GM23338 (cell line): ENCODE data around the gene ARID4B. TPM values are rescaled to one million over a fixed set of nuclear protein-coding genes. Genes with fewer than 3 reads are reported as not detected.

ENCODE experiments used
- ATAC-seq: fragments of 200-7000 bp; cut with Tn5 transposase; 3 replicates; pipeline ENCODE4 v1.9.1; 2020
- DNase-seq: peaks from one replicate; pipeline ENCODE4 v3.0.0-alpha.2; 2015; ENCODE audit warnings: low spot score
- H2AFZ ChIP-seq: fragments of 200-600 bp; sonication (generic); 2 replicates; pipeline ENCODE4 v1.8.0; 2016; ENCODE audit warnings: antibody characterized with exemption, mild to moderate bottlenecking, moderate library complexity
- H3F3A ChIP-seq: fragments of 200-600 bp; sonication (generic); replicated peaks from 2 replicates; pipeline ENCODE4 v1.8.0; 2017; ENCODE audit warnings: antibody characterized with exemption, mixed run types, low read depth
- H3K27ac ChIP-seq: fragments of 200-600 bp; sonication (generic); 2 replicates; pipeline ENCODE4 v1.6.1; 2016; ENCODE audit warnings: low read depth
- H3K27me3 ChIP-seq: fragments of 200-600 bp; sonication (generic); 2 replicates; pipeline ENCODE4 v1.8.0; 2016; ENCODE audit warnings: mild to moderate bottlenecking, mixed run types, moderate library complexity; ENCODE audit not compliant: insufficient read depth
- H3K36me3 ChIP-seq: fragments of 200-600 bp; sonication (generic); 2 replicates; pipeline ENCODE4 v1.8.0; 2016; ENCODE audit warnings: mild to moderate bottlenecking; ENCODE audit not compliant: insufficient read depth
- H3K4me1 ChIP-seq: fragments of 200-600 bp; sonication (generic); 2 replicates; pipeline ENCODE4 v1.8.0; 2016; ENCODE audit warnings: mild to moderate bottlenecking, moderate library complexity; ENCODE audit not compliant: insufficient read depth
- H3K4me2 ChIP-seq: fragments of 200-600 bp; sonication (generic); 2 replicates; pipeline ENCODE4 v1.7.1; 2017; ENCODE audit warnings: mixed run types
- H3K4me3 ChIP-seq: fragments of 200-600 bp; sonication (generic); 2 replicates; pipeline ENCODE4 v1.6.1; 2016; ENCODE audit warnings: mixed run types
- H3K79me2 ChIP-seq: fragments of 200-600 bp; sonication (generic); replicated peaks from 2 replicates; pipeline ENCODE4 v1.8.0; 2017; ENCODE audit warnings: mild to moderate bottlenecking; ENCODE audit not compliant: insufficient read depth
- H3K9me2 ChIP-seq: fragments of 200-600 bp; sonication (generic); 2 replicates; pipeline ENCODE4 v1.8.0; 2017; ENCODE audit not compliant: insufficient read depth
- H4K20me1 ChIP-seq: fragments of 200-600 bp; sonication (generic); replicated peaks from 2 replicates; pipeline ENCODE4 v1.8.0; 2017; ENCODE audit warnings: mild to moderate bottlenecking; ENCODE audit not compliant: insufficient read depth
- H3K27ac Mint-ChIP-seq: 2 replicates; pipeline ENCODE4 v1.8.0; 2020; ENCODE audit warnings: inconsistent platforms, mild to moderate bottlenecking, moderate library complexity, mixed read lengths
- H3K27me3 Mint-ChIP-seq: 3 replicates; pipeline ENCODE4 v1.8.0; 2022; ENCODE audit warnings: low read depth, mild to moderate bottlenecking, moderate library complexity, mixed read lengths, inconsistent platforms; ENCODE audit not compliant: insufficient read depth, poor library complexity
- H3K36me3 Mint-ChIP-seq: 3 replicates; pipeline ENCODE4 v1.8.0; 2021; ENCODE audit warnings: low read depth, mild to moderate bottlenecking, inconsistent platforms, moderate library complexity, mixed read lengths
- H3K4me1 Mint-ChIP-seq: 3 replicates; pipeline ENCODE4 v1.8.0; 2020; ENCODE audit warnings: mild to moderate bottlenecking, inconsistent platforms, mixed read lengths
- H3K4me3 Mint-ChIP-seq: 3 replicates; pipeline ENCODE4 v1.8.0; 2021; ENCODE audit warnings: moderate library complexity, mild to moderate bottlenecking, inconsistent platforms, mixed read lengths
- H3K9me3 Mint-ChIP-seq: 3 replicates; pipeline ENCODE4 v1.8.0; 2020; ENCODE audit warnings: moderate library complexity, mild to moderate bottlenecking, inconsistent platforms, mixed read lengths
- CREB1 ChIP-seq: fragments of 250-450 bp; sonication (Bioruptor Pico); IDR thresholded peaks from 2 replicates; pipeline ENCODE4 v1.5.0; 2020; ENCODE audit warnings: low read depth, mild to moderate bottlenecking, moderate library complexity
- CTCF ChIP-seq, 2 experiments: fragments of 200-600 bp in 1 of 2; sonication (generic) in 1 of 2; conservative IDR thresholded peaks; 2 replicates each; pipeline versions ENCODE4 v1.5.1 to v1.6.1; 2016 to 2017; ENCODE audit warnings: antibody characterized with exemption in 2 of 2, low read depth in 2 of 2, mild to moderate bottlenecking in 2 of 2, moderate library complexity in 1 of 2
- ETS1 ChIP-seq: IDR thresholded peaks from 2 replicates; pipeline ENCODE4 v1.6.1; 2016; ENCODE audit warnings: antibody characterized with exemption
- EZH2 ChIP-seq: fragments of 200-600 bp; sonication (generic); IDR thresholded peaks from one replicate; pipeline ENCODE4 v1.8.0; 2017; ENCODE audit warnings: antibody characterized with exemption, mild to moderate bottlenecking, low read depth; ENCODE audit not compliant: unreplicated experiment
- EZH2phosphoT487 ChIP-seq: fragments of 200-600 bp; sonication (generic); IDR thresholded peaks from one replicate; pipeline ENCODE4 v1.8.1; 2018; ENCODE audit warnings: antibody characterized with exemption; ENCODE audit not compliant: unreplicated experiment
- JUNB ChIP-seq: IDR thresholded peaks from one replicate; pipeline ENCODE4 v1.6.1; 2016; ENCODE audit warnings: antibody characterized with exemption; ENCODE audit not compliant: unreplicated experiment
- NANOG ChIP-seq: IDR thresholded peaks from 2 replicates; pipeline ENCODE4 v1.6.1; 2016; ENCODE audit warnings: antibody characterized with exemption, borderline replicate concordance
- POLR2AphosphoS5 ChIP-seq: IDR thresholded peaks from 2 replicates; pipeline ENCODE4 v1.6.1; 2016; ENCODE audit warnings: antibody characterized with exemption, low read depth
- REST ChIP-seq: IDR thresholded peaks from one replicate; pipeline ENCODE4 v1.6.1; 2018; ENCODE audit warnings: antibody characterized with exemption; ENCODE audit not compliant: unreplicated experiment
- STAT1 ChIP-seq: IDR thresholded peaks from one replicate; pipeline ENCODE4 v1.6.1; 2016; ENCODE audit warnings: antibody characterized with exemption; ENCODE audit not compliant: unreplicated experiment
- ZNF114 ChIP-seq: fragments of 250-450 bp; sonication (Bioruptor Pico); IDR thresholded peaks from 2 replicates; pipeline ENCODE4 v1.5.0; 2020; ENCODE audit warnings: mild to moderate bottlenecking, moderate library complexity
- ZNF331 ChIP-seq: fragments of 250-450 bp; sonication (Bioruptor Pico); IDR thresholded peaks from 2 replicates; pipeline ENCODE4 v1.5.0; 2020; ENCODE audit warnings: low read depth, mild to moderate bottlenecking, moderate library complexity
- ZNF462 ChIP-seq: fragments of 250-450 bp; sonication (Bioruptor Pico); IDR thresholded peaks from 2 replicates; pipeline ENCODE4 v1.5.0; 2020; ENCODE audit warnings: mild to moderate bottlenecking, moderate library complexity
- polyA plus RNA-seq: library from polyadenylated mRNA; unstranded; fragments of >200 nt; fragmentation: Nextera tagmentation; extraction: Ambion mirVana; gene quantifications from 2 replicates; pipeline ENCODE4 v1.2.1, GENCODE V29; 2016
- total RNA-seq: library from RNA; depleted of rRNA; stranded (reverse); fragments of >200 nt; shearing (Covaris generic); gene quantifications from 2 replicates; pipeline ENCODE4 v1.2.3, GENCODE V29; 2014

Gene ARID4B
- total and polyA plus RNA-seq, 2 experiments from 2014 or later: 25.1 to 59.8 TPM

- no peak for TF ChIP-seq CTCF (conservative IDR thresholded peaks at IDR 0.05; ENCODE audit: low read depth in 2 of 2)
- TF ChIP-seq EZH2phosphoT487: no peak
- no peak for TF ChIP-seq ZNF114 (CRISPR knock-in tag)
- TF ChIP-seq EZH2: no peak
- no peak for TF ChIP-seq POLR2AphosphoS5
- TF ChIP-seq ZNF331 (CRISPR knock-in tag): no peak
- TF ChIP-seq REST: no peak
- no peak for TF ChIP-seq CREB1 (CRISPR knock-in tag)
Measured at GRCh38 chr1:235275836-235276235, 52.1 kb downstream of the ARID4B start (continued).

GRCh38 chr1:235275223-235275622, 52.8 kb downstream of the ARID4B start:
- Histone ChIP-seq H4K20me1 (peaks cover 49% of the 10 kb centered on the region), H3K27ac (no peak overlapping the region), H2AFZ (no peak overlapping the region), H3K4me3 (no peak overlapping the region), H3K79me2 (peaks cover 100% of the 10 kb centered on the region), H3F3A (no peaks in the 10 kb centered on the region), H3K4me1 (peaks cover 41% of the 10 kb centered on the region), H3K9me2 (no peaks in the 10 kb centered on the region), H3K27me3 (no peaks in the 10 kb centered on the region), H3K4me2 (no peak overlapping the region), H3K36me3 (no peaks in the 10 kb centered on the region; the same call in 1 of the 2 replicates)
- no peak overlapping the region for H3K4me3 Mint-ChIP-seq
- peaks cover 42% of the 10 kb centered on the region for H3K4me1 Mint-ChIP-seq
- H3K9me3 Mint-ChIP-seq: no peaks in the 10 kb centered on the region
- peaks cover 4% of the 10 kb centered on the region for H3K27me3 Mint-ChIP-seq
- 0 out of 3 replicates have a peak, but pooled peaks cover 3% of the 10 kb centered on the region for H3K36me3 Mint-ChIP-seq
- no peak for DNase-seq
- H3K27ac Mint-ChIP-seq: no peak overlapping the region
- no peak for ATAC-seq
- no peak for TF ChIP-seq POLR2AphosphoS5
- no peak for TF ChIP-seq EZH2phosphoT487
- no peak for TF ChIP-seq ETS1
- no peak for TF ChIP-seq NANOG
- no peak for TF ChIP-seq EZH2
- TF ChIP-seq CREB1 (CRISPR knock-in tag): no peak
- TF ChIP-seq STAT1: no peak
- no peak for TF ChIP-seq ZNF462 (CRISPR knock-in tag)
- TF ChIP-seq JUNB: no peak
- no peak for TF ChIP-seq ZNF331 (CRISPR knock-in tag)
- TF ChIP-seq ZNF114 (CRISPR knock-in tag): no peak
